ENCODE measurements around the gene MAPKAPK2.
"Not testable (repeated sequence)": the region's sequence is repeated elsewhere in the genome, so short reads cannot be mapped to it uniquely, and the experiment has no call there.

DNA sequence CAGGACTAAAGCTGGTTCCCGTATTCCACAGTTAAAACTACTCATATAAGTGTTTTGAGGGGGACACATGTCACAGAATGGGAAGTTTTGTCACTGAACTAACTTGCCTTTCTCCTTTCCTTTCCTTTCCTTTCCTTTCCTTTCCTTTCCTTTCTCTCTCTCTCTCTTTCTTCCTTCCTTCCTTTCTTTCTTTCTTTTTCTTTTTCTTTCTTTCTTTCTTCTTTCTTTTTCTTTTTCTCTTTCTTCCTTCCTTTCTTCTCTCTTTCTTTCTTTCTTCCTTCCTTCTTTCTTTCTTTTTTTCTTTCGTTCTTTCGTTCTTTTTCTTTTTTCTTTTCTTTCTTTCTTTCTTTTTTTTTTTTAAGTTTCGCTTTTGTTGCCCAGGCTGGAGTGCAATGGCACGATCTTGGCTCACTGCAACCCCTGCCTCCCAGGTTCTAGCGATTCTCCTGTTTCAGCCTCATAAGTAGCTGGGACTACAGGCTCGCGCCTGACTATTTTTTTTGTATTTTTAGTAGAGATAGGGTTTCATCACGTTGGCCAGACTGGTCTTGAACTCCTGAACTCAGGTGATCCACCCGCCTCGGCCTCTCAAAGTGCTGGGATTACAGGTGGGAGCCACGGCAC, 78.1 kb downstream of the MAPKAPK2 start:
- TF ChIP-seq ELF4 (IDR thresholded peaks at IDR 0.05); FOXA1 (IDR thresholded peaks at IDR 0.05); FOXM1 (IDR thresholded peaks at IDR 0.05; ENCODE audit: borderline replicate concordance); L3MBTL2 (conservative IDR thresholded peaks at IDR 0.05); SP1 (IDR thresholded peaks at IDR 0.05); TARDBP (IDR thresholded peaks at IDR 0.05); SUZ12 (IDR thresholded peaks at IDR 0.05): not testable (repeated sequence)
